Iris pigment epithelial cell (primary cell): ENCODE data around the gene LZTR1.
A peak's percentile ranks its signal among the peaks of the same experiment; 100 is the strongest.

Experiments
- DNase-seq: peaks from one replicate; pipeline ENCODE4 v3.0.0-alpha.2; 2011; ENCODE audit warnings: low read depth

LZTR1 gene

DNA sequence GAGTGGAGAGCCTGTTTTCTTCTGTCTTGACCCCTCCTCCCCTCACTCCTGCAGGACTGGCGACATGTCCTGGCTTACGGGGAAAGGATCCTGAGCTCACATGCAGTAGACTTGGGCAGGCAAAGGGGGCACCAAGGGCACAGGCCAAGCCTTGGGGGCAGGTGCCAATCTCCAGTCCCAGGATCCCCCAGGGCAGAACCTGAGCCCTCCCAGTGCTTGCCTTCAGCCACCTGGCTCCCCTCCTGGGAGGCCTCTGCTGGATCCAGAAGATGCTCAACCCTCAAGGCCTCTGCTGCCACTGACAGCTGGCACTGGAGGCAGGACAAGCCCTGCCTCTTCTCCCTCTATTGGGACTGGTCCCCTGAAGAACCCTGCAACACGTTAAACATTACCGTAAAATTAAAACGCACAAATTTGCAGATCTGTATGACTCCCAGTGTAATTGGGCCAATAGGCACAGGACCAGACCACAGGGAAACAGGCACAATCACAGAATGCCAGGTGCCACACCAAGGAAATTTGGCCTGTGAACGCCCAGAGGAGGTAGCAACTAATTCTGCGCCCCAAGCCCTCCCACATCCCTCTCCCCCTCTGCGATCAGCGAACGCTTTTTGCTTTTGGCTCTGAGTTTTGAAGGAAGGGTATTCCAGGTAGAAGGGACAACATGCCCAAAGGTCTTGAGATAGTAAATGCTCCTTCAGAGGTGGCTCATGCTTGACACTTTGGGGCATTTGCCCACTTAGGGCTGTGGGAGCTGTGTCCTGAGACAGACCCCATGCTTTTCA lies 967 bp upstream of the LZTR1 start:
- DNase-seq: no peak

DNA sequence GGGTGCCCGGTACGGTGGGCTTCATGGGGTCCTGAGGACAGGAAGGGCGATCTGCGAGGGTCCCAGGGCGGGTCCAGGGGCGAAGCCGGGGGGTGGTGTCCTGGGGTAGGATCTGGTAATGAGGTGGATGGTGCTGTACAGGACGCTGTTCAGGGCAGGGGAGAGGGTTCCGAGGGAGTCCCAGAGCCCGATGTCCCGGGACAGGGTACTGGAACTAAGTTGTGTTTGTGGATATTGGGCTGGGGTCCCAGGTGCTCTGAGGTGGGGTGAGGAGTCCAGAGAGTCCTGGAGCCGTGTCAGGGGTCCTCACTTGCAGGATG lies 426 bp downstream of the LZTR1 start:
- DNase-seq: no peak

DNA sequence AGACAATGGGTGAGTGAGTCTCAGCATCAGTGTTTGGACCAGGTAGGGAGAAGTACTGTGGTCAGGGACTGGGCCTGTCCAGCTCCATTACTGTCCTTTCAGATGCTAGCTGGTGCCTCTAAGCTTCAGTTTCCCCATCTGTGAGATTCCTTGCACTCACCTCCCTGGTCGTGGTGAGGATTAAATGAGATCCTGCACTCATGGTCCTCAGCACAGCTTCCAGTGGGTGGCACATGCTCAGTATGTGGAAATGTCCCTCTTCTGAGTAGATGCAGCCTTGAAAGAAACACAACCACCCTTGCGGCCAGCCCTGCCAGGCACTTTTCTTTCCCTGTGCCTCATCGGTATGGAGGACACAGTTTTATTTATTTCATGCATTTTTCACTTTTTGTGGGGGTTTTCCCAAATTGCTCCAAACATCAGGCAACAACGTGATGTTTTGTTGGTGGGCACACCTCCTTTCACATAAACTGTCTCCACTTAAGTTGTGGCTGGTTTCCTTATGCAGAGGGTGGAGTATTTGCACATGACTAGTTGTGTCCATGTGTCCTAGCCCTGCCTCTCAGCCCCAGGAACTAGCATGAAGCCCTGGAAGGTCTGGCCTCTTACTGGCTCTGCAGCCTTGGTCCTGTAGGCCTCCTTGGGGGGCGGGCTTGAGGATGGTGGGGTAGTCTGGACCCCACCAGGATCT lies 1.1 kb downstream of the LZTR1 start:
- no peak for DNase-seq

DNA sequence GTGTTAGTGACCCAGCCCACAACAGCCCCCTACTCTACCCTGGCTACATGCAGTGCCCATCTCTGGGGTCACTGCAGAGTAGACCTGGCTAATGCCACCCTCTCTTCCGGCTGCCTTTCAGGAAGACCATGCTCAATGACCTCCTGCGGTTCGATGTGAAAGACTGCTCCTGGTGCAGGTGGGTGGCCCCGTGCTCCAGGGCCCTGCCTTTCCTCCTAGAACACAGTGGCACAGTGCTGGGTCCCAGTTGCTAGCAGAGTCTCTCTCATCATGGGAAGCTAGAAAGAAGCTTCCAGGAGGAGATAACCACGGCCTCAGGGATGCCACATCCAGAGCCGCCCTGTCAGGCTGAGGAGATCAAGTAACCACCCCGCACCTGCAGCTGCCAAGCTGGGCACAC lies 3.6 kb downstream of the LZTR1 start:
- DNase-seq: no peak

DNA sequence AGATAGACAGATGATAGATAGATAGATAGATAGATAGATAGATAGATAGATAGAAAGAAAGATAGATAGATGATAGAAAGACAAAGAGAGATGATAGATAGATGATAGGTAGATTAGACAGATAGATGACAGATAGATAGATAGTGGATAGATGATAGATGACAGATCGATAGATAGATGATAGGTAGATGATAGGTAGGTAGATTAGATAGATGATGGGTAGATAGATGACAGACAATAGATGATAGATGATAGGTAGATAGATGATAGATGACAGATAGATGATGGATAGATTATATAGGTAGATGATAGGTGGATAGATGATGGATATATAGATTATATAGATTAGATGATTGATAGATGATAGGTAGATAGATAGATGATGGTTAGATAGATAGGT lies 4.3 kb downstream of the LZTR1 start:
- DNase-seq: no peak

DNA sequence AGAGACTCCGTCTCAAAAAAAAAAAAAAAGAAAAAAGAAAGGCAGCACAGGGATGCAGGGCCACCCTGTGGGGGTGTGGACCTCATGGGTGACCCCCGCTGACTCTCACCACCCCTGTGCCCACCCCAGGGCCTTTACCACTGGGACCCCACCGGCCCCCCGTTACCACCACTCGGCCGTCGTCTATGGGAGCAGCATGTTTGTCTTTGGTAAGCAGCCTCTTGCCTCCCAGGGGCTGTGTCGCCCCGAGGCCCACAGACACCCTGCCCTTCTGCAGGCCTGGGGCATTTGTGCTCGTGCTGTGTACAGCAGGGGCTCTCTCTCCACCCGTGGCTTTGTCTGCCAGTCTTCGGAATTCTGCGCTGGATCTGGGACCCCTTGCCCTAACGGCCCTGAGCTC lies 5.3 kb downstream of the LZTR1 start:
- DNase-seq: no peak

DNA sequence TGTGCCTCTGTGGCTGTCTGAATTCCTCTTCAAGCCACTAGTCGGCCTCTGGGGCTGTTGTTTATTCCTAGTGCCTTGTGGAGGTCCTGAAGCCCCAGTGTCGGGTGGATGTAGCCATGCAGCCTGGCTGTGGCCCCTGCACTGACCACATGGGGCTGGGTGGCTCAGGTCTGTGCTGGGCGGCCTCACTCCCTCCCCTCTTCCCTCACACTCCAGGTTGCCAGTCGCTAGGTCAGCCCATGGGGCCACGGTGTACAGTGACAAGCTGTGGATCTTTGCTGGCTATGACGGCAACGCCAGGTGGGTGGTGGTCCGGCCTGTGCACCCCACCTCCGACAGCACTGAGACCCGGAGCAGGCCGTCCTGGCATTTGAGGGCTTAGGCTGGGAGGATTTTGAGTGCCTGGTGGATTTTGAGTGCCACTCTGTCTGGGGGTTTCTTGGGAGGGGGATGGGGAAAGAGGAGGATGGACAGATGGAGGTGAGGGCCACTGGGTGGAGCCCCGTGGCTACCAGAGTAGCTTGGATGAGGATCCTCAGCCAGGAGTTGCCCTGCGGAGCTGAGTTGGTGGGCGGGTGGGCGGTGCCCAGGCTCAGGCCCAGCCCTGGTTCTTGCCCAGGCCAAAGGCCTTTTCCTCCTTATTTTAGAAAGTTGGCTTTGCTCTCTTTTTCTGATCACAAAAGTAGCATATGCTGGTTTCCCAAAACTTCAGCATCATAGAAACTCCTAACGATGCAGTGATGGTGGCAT lies 6.7 kb downstream of the LZTR1 start:
- no peak for DNase-seq

DNA sequence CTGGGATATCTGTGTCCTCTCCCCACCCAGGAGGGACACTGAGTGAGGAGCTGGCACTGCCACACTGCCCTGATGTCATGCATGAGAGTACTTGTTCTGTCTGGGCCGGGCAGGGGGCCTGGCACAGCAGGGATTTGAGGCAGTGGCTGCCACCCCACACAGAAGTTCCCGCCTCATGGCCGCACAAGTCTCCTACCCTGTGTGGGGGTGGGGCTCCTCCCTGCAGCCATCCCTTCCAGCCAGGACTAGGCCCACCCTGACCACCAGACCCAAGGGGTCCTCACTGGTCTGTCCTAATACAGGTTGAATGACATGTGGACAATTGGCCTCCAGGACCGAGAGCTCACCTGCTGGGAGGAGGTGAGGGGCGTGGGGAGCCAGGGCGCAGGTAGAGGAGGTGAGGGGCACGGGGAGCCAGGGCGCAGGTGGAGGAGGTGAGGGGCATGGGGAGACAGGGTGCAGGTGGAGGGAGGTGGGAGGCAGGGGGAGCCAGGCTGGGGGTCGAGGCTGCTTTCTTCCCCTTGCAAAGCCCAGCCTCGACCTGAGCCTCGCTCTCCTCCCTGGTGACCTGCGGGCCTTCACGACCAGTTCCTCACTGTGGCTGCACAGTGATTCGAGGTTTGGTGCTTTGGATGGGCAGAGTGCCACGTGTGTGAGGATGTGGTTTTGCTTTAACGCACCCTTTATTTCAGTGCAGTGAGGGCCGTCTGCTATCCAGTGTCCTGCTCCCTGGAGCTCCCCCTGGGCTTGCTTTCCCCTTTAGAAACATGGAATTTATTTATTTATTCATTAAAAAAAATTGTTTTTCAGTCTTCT lies 7.4 kb downstream of the LZTR1 start:
- peak; percentile 44 for DNase-seq

DNA sequence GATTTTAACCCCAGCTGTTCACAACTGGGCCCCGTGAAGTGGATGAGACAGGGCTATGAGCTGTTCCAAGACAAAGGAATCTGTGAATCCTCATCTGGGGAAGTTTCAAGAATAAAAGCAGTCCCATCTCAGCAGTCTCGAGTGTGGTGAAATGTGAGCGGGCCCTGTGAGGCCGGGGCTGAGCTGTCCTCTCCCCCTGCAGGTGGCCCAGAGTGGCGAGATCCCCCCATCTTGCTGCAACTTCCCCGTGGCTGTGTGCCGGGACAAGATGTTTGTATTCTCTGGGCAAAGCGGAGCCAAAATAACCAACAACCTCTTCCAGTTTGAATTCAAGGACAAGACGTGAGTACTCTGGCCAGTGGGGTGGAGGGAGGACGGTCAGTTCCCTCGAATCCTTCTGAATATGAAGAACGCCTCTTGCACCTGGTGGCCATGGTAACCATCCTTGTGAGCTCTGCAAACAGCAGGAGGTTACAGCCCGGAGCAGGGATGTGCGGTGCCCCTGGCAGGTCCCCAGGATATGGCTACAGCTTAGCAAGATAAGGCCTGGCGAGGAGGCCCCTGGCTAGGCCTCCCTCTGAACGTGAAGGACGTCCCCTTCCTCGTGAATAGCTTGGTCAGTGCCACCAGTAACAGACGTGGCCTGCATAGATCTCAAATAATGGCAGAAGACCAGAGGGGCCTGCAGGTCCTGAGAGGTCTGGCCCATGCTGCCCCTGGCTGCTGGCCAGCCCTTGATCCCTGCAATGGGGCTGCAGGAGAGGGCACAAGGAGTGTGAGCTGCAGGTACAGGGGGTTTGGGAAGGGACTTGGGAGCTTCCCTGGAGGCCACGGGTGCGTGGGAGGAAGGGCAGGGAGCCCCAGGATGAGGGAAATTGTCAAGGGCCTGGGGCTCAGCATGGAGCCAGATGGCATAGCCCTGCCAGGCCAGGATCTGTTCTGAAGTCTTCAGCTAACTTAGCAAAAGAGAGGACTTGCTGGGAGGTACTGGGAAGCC lies 8.4 kb downstream of the LZTR1 start:
- no peak for DNase-seq

DNA sequence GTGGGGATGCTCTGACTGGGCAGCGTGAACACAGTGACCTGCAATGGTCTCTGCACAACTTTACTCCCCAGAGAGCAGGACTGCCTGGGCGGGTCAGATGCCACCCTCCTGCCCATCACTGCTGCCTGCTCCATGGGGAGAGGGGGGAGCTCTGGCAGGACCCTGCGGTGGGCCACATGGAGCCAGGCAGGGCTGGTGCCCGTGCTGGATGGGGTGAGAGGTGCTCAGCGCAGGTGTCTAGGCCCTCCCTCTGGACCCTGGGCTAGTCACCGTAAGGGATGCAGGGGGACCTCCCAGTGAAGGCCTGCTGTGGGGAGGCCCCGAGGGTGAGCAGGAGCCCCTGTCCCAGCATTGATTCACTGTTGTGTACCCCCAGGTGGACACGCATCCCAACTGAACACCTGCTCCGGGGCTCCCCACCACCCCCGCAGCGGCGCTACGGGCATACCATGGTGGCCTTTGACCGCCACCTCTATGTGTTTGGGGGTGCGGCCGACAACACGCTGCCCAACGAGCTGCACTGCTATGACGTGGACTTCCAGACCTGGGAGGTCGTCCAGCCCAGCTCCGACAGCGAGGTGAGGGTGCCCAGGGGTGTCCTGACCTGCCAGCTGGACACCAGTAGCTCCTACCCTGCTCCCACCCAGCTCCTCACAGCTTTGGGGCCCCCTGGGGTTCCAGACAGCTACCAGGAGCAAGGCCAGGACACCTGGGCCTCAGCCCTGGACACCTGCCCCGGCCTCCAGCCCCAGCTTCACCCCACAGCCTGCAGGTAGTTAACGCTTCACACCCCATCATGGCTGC lies 9.4 kb downstream of the LZTR1 start:
- DNase-seq: no peak

DNA sequence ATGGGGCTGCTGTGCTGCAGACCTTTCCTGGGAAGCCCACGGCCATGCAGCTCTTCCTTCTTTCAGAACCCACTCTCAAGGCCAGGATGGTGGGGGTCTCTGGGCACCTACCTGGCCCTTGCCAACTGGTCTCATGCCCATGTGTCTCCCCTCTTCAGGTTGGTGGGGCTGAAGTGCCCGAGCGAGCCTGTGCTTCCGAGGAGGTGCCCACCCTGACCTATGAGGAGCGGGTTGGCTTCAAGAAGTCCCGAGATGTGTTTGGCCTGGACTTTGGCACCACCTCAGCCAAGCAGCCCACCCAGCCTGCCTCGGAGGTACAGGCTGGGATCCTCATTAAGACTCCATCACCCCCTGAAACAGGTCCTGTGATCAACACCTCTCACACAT lies 10.0 kb downstream of the LZTR1 start:
- DNase-seq: no peak

DNA sequence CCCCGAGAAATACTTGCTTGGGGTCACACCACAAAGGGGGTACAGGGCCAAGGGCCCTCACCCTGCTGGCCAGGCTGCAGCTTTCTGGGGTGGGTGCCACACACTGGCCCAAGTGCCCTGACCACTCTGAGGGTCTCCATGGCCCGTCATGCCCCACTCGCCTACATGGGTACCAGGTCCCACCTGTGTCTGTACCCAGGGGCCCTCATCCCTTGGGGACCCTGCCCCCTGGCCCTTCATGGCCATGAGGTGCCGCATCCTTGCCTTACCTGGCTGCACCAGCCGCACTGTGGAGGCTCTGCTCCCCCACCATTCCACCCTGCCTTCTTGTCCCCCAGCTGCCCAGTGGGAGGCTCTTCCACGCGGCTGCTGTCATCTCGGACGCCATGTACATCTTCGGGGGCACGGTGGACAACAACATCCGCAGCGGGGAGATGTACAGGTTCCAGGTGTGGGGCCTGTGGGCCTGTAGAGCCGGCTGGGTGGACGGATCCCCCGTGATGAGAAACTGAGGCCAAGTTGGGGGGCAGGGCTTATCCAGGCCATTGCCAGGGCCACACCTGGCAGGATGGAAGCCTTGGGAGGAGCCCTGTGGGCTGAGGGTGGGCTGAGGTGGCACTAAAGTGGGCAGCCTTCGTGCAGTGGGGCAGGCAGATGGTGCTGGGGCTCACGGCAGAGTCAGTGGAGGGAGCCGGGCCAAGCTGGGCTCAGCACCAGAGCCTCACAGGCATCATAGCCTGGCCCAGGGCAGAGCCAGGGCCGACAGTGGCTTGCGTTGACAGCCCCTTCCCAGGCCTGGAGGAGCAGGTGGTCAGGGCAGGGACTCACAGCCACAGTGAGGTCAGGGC lies 10.6 kb downstream of the LZTR1 start:
- no peak for DNase-seq

DNA sequence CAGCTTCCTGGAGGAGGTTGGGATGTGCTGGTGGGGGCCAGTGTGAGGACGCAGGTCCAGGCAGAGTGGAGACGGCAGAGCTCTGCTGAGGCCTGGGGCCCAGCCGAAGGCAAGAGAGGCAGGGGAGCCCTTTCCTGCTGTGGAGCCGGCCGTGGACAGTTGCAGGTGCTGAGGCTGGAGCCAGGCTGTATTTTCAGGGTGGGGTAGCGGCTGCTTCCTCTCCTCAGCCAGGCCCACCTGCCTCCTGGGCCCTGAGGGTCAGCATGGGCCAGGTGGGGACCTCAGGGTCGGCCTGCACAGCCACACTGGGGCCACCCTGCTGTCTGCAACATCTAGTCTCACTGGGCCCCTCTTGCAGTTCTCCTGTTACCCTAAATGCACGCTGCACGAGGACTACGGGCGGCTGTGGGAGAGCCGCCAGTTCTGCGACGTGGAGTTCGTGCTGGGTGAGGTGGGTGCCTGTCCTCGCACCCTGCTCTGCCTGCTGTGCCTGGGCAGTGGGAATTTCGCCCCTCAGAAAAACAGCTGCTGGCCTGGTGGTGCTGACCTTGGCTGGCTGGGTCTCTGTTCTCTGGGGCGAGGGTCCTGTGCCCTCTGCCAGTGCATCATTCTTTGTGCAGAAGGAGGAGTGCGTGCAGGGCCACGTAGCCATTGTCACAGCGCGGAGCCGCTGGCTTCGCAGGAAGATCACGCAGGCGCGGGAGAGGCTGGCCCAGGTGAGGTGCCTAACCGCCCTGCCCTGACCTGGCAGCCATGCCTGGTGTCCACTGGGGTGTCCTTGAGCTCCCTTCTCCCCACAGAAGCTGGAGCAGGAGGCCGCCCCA lies 11.4 kb downstream of the LZTR1 start:
- no peak for DNase-seq

DNA sequence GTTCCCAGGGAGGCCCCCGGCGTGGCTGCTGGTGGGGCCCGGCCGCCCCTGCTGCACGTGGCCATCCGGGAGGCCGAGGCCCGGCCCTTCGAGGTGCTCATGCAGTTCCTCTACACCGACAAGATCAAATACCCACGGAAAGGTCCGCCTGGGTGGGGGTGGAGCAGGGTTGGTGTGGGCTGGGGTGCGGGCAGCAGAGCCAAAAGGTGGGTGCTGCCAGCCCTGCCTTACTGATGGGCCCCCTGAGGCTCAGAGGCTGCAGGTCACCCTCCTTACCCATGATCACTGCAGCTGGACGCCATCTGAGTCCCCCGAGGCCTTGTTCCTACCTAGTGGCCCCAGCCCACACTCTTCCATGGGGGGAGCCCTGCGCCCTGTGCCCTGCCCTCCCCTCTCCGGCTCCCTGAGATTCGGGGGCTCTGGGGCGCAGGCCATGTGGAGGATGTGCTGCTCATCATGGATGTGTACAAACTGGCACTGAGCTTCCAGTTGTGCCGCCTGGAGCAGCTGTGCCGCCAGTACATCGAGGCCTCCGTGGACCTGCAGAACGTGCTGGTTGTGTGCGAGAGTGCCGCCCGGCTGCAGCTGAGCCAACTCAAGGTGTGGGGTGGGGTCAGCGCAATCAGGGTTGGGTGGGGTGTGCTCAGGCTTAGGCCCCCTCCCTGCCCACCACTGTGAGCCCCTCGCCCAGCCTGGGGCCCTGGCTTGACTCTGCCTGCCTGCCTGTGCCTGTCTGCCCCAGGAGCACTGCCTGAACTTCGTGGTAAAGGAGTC lies 12.2 kb downstream of the LZTR1 start:
- DNase-seq: no peak

DNA sequence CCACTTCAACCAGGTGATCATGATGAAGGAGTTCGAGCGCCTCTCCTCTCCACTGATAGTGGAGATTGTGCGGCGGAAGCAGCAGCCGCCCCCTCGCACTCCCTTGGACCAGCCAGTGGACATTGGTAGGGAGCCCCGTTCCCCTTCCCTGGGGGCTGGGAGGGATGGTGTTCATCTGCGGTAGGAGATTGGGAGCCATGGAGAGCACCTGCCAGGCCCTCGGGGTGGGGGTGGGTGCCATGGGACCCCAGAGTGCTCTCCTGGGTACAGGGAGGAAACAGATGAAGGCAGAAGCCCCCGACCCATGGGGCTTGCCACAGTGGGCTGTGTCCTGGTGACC lies 12.8 kb downstream of the LZTR1 start:
- no peak for DNase-seq

DNA sequence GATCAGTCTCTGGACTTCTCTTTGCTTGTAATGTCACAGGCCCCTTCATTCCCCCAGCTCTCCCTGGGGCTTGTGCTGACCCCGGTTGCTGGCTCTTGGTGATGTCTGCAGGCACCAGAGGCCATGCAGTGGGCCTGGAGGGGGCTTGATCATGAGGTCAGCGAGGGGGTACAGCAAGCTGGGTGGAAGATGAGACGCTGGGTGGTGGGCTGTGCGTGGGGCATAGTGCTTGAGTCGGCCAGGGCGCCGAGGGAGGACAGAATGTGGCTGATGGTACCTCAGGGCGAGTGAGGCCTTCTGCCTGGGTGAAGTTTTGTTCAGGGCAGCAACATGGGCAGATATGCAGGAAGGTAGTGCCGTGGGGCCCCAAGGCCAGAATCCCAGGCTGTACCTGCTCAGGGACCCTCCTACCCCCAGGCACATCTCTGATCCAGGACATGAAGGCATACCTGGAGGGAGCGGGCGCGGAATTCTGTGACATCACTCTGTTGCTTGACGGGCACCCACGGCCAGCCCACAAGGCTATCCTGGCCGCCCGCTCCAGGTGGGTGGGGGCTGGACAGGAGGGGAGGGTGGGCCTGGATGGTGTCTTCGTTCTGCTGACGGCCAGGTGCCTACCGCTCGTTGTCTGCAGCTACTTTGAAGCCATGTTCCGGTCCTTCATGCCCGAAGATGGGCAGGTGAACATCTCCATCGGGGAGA lies 13.4 kb downstream of the LZTR1 start:
- DNase-seq: no peak

DNA sequence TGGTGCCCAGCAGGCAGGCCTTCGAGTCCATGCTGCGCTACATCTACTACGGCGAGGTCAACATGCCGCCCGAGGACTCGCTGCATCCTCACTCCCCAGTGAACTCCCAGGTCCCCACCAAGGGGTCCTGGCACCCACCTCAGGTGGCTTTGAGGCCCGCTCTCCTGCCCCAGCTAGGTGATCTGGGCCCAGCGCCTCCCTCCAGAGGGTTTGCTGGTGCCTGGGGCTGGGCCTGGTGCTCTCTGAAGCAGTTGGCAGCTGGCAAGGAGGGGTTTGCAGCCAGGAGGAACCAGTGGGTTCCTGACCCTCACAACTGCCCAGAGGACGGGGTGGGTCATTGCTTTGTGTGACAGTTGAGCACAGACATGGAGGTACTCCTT lies 13.9 kb downstream of the LZTR1 start:
- no peak for DNase-seq
